Measurements from ENCODE around the gene SAMD4A. TPM values are rescaled to one million over a fixed set of nuclear protein-coding genes. Genes with fewer than 3 reads are reported as not detected.
A peak's percentile ranks its signal among the peaks of the same experiment; 100 is the strongest.

The SAMD4A gene
- total RNA-seq, 4 donors from 2014 or later, result 17.0 to 39.6 (median 21.3) TPM

DNA sequence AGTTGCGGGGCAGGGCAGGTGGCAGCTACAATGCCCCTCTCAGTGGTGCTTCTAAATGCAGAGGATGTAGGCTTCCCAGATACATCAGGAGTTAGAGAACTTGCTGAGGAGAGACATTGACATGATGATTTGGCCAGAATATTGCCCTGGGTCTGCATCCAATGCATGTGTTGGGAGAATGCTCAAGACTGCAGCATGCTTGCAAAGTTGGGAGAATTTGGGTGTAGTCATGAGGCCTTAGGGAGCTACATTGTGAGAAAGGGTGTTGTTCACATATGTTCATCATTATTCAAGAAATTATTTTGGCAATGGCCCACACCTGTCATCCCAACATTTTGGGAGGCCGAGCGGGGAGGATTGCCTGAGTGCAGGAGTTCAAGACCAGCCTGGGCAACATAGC lies 149.9 kb downstream of the SAMD4A start:
- no peak for DNase-seq
- no peaks in the 10 kb centered on the region for H3K9me3 ChIP-seq
- no peak overlapping the region for H3K4me3 ChIP-seq
- peaks cover 0 to 9% (median 0%) of the 10 kb centered on the region in 4 donors for H3K4me1 ChIP-seq
- TF ChIP-seq, protein P1, sequence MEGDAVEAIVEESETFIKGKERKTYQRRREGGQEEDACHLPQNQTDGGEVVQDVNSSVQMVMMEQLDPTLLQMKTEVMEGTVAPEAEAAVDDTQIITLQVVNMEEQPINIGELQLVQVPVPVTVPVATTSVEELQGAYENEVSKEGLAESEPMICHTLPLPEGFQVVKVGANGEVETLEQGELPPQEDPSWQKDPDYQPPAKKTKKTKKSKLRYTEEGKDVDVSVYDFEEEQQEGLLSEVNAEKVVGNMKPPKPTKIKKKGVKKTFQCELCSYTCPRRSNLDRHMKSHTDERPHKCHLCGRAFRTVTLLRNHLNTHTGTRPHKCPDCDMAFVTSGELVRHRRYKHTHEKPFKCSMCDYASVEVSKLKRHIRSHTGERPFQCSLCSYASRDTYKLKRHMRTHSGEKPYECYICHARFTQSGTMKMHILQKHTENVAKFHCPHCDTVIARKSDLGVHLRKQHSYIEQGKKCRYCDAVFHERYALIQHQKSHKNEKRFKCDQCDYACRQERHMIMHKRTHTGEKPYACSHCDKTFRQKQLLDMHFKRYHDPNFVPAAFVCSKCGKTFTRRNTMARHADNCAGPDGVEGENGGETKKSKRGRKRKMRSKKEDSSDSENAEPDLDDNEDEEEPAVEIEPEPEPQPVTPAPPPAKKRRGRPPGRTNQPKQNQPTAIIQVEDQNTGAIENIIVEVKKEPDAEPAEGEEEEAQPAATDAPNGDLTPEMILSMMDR (IDR thresholded peaks at IDR 0.05), result no peak
- TF ChIP-seq POLR2A (IDR thresholded peaks at IDR 0.05), result no peak
- no peaks in the 10 kb centered on the region for H3K27me3 ChIP-seq
- H3K27ac ChIP-seq, result no peak overlapping the region
- H3K36me3 ChIP-seq, result no peaks in the 10 kb centered on the region

DNA sequence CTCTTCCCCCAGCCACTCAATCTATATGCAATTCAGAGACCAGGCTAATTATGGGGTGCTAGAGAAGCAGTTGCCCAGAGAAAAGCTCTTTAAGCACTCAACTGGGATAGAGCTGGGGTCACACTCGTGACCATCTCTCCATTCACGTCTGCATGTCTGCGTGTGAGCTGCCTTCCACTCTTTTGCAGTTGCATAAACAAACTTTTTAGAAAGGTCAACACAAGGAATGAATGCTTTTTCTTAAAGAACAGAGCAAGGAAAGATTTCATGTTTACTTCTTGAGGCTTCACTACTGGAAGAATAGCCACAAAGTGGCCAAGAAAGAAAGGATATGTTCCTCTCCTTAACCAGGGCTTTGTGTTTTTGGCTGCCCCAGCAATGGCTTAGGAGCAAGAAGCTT lies 151.1 kb downstream of the SAMD4A start:
- Histone ChIP-seq H3K27ac (no peak overlapping the region), H3K4me3 (no peak overlapping the region), H3K4me1 (peaks cover 0 to 3% (median 0%) of the 10 kb centered on the region in 4 donors), H3K27me3 (no peaks in the 10 kb centered on the region), H3K9me3 (no peaks in the 10 kb centered on the region), H3K36me3 (no peaks in the 10 kb centered on the region)
- TF ChIP-seq, protein P1 (IDR thresholded peaks at IDR 0.05), result no peak
- TF ChIP-seq POLR2A (IDR thresholded peaks at IDR 0.05), result no peak
- DNase-seq, result no peak

DNA sequence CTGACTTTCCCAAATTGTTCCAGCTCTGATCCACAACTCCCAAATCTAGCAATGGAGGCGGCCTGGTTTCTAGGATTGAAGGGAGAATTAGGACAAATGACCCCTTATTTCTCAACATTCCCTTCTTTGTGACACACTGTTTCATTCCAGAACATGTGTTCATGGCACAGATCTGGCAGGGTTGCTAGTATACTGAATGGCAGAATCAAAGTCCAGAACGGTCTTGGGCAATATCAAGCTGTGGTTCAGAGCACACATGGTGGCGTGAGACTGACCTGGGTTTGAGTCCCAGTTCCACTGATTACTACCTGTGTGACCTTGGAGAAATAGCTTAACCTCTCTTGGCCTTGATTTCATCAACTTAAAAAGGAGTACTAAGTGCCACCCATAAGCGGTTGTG lies 152.5 kb downstream of the SAMD4A start:
- Histone ChIP-seq H3K27ac (no peak overlapping the region), H3K36me3 (no peaks in the 10 kb centered on the region), H3K4me3 (no peak overlapping the region), H3K27me3 (no peaks in the 10 kb centered on the region), H3K4me1 (no peaks in the 10 kb centered on the region), H3K9me3 (no peaks in the 10 kb centered on the region)
- TF ChIP-seq, protein P1 (IDR thresholded peaks at IDR 0.05), result no peak
- TF ChIP-seq POLR2A (IDR thresholded peaks at IDR 0.05), result no peak
- no peak for DNase-seq

DNA sequence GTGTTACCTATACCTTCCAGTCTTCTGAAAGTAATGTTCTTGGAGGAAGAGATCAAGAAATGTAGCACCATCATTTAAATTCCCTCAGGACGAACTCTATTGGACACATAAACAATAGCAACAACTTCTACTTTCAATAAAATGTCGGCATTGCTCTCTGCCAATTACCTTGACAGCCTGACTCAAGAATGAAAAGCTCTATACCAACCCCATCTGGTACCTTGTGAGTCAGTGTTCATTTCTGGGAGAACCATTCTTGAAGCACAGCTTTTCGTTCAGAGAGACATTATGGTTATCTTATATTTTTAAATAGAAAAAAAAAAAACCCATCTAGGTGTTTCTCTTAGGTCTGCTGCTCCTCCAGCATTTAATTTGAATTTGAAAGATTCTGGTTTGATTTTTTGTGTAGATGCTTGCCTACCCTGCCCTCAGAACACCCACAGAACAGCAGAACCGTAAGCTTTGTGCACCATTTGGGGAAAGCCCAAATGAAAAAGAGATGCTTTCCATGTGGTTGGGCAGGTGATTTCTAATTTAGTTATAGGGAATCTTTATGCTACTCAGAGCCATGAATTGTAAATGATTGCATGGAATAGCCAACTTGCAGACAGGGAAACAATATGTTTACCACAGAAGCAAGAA lies 156.0 kb downstream of the SAMD4A start:
- no peak for TF ChIP-seq POLR2A (IDR thresholded peaks at IDR 0.05)
- TF ChIP-seq, protein P1 (IDR thresholded peaks at IDR 0.05), result peak in 4 of 6 experiments; percentile 11 to 36 (median 30)
- Histone ChIP-seq H3K27ac (no peak overlapping the region), H3K36me3 (no peaks in the 10 kb centered on the region), H3K4me1 (no peaks in the 10 kb centered on the region), H3K4me3 (no peak overlapping the region), H3K27me3 (no peaks in the 10 kb centered on the region), H3K9me3 (no peaks in the 10 kb centered on the region)
- no peak for DNase-seq

DNA sequence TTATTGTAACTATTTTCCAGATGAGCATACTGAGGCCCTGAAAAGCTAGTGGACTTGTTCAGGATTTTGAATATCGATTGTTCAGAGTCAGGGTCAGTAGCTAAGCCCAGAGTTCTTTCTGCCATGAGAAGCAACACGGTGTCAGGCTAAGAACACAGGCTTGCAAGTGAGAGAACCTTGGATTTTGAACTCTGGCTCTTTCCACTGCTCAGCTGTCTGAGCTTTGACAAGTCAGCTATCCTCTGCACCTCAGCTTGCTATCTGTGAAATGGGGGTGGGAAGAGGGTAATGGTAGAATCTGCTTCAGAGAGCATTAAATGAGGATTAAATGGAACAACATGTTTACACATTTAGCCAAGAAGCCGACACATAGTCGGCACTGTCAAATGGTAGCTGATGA lies 157.2 kb downstream of the SAMD4A start:
- no peak overlapping the region for H3K4me3 ChIP-seq
- no peaks in the 10 kb centered on the region for H3K36me3 ChIP-seq
- no peak for TF ChIP-seq POLR2A (IDR thresholded peaks at IDR 0.05)
- TF ChIP-seq, protein P1 (IDR thresholded peaks at IDR 0.05), result no peak
- H3K27me3 ChIP-seq, result no peaks in the 10 kb centered on the region
- H3K27ac ChIP-seq, result no peak overlapping the region
- no peaks in the 10 kb centered on the region for H3K9me3 ChIP-seq
- H3K4me1 ChIP-seq, result no peaks in the 10 kb centered on the region
- no peak for DNase-seq
